GM19455 (cell line): Measurements from ENCODE around the gene ZMYND19.
"Not testable (repeated sequence)": the region's sequence is repeated elsewhere in the genome, so short reads cannot be mapped to it uniquely, and the experiment has no call there.

ENCODE experiments used
- ATAC-seq: cut with Tn5 transposase; IDR thresholded peaks from one replicate; pipeline ENCODE4 v1.9.1; 2021; ENCODE audit not compliant: unreplicated experiment

ZMYND19 gene

DNA sequence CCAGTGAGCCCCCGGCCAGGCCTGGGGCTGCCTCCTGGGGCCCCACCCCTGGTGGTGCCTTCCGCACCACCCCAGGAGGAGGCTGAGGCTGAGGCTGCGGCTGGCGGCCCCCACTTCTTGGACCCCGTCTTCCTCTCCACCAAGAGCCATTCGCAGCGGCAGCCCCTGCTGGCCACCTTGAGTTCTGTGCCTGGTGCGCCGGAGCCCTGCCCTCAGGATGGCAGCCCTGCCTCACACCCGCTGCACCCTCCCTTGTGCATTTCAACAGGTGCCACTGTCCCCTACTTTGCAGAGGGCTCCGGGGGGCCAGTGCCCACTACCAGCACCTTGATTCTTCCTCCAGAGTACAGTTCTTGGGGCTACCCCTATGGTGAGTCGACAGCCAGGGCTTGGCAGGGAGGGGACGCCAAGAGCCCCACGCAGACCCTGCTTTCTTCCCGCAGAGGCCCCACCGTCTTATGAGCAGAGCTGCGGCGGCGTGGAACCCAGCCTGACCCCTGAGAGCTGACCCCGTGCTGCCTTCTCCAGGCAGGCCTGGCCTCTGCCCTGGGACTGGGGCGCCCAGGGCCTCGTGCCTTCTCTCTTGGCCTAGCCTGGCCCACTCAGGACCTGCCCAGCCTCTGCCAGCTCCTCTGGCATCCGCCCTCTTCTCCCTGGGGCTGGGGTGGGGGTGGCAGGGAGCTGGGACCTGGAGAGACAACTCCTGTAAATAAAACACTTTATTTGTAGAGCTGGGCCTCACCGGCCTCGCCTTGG, 24.5 kb upstream of the ZMYND19 start:
- ATAC-seq: no peak

DNA sequence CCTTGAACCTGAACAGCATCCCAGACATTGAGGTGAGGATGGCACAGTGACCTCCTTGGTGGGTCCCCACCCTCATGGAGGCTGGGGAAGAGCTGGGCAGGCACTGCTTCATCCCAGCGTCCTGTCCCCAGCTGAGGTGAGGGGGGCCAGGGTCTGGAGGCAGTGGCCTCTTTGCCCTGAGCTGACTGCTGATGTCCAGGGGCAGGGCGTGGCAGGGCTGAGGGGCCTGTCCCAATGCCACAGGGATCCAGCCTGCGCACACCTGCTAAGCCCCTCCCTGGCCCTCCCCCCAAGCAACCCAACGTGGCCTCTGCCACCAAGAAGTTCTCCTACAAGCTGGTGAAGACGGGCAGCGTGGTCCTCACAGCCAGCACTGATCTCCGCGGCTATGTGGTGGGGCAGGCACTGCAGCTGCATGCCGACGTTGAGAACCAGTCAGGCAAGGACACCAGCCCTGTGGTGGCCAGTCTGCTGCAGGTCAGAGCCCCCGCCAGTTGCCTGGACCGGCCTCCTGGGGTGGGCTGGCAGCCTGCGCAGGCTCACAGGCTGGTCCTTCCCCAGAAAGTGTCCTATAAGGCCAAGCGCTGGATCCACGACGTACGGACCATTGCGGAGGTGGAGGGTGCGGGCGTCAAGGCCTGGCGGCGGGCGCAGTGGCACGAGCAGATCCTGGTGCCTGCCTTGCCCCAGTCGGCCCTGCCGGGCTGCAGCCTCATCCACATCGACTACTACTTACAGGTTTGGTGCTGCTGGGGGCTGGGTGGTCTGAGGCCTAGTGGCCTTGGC, 23.6 kb upstream of the ZMYND19 start:
- no peak for ATAC-seq

DNA sequence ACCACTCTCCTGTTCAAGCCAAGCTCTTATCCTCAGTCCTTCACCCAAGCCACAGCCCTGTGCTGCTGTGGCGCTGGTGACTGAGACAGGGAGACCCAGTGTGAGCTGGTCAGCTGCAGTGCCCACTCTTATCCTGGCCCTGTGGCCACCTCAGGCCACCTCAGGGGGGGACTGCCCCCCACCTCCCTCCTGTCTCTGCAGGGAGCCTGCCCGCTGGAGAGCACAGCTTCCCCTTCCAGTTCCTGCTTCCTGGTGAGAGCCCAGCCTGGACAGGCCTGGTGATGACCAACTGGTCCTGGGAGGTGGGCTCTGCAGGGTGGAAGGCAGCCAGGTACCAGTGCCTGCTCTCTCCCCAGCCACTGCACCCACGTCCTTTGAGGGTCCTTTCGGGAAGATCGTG, 22.9 kb upstream of the ZMYND19 start:
- ATAC-seq: no peak

DNA sequence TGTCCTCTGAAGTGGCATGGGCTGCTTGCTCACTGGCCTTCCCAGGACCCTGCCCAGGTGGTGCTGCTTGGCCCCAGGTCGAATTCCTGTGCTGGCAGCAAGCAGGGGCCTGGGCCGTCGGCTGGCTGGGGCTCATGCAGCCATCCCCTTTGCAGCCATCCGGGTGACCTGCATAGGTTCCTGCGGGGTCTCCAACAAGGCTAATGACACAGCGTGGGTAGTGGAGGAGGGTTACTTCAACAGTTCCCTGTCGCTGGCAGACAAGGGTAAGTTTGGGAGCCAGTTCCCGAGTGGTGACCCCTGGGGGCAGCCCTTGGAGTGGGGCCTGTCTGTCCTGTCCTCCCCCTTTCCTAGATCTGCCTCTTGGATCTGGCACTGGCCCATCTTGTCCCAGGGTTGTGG, 22.4 kb upstream of the ZMYND19 start:
- ATAC-seq: no peak

DNA sequence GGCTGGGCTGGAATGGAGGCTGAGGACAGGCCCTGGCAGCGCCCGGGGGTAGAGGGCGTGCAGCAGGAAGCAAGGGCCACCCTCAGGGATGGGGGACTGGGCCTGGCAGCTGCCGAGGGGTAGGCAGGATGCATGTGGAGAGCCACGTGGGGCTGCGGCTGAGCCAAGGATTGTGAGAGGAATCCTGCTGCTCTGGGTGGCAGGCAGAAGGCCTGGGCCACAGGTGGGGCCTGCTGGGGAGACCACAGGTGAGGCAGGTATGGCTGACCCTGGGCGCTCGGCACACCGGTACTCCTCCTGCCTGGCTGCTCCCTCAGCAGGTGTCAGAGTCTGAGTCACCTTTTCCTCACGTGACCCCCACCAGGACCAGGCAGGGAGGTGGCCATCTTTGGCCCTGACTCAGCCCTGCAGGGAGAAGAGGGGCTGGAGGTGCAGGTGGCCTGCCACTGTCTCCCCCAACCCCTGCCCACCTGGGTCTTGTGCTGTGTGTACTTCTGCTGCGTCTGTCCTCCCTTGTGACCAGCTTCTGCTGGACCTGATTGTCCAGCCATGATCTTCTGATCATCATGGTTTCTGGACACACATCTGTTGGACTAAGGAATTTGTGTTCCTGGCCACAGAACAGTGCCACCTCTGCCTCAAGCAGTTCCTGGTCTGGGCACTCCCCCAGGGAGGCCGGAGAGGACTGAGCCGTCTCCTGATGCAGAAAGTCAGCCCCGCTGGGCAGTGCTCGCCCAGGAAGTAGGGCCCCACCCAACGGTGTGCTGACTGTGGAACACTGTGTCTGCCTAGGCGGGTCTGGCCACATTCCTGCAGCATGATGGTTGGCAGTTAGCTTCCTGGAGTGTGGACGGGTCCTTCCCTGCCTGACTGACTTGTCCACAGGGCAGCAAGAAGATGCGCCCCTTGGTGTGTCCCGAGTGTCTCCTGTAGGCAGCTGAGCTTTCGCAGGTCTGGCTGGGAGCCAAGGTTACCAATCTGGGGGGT, 21.6 kb upstream of the ZMYND19 start:
- ATAC-seq: no peak

DNA sequence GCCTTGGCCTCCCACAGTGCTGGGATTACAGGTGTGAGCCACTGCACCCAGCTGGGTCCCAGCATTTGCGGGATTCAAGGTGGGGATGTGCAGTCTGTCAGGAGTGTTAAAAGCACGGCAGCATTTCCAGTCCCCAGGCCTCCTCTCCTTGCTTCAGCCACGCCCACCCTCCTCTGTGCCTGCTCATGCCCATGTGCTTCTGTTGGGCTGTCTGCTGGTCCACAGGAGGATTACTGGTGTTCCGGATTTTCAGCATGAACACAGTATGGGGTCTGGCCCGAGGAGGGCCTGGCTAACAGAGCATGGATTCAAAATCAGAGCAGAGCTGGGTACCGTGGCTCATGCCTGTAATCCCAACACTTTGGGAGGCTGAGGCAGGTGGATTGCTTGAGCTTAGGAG, 20.6 kb upstream of the ZMYND19 start:
- ATAC-seq: no peak

DNA sequence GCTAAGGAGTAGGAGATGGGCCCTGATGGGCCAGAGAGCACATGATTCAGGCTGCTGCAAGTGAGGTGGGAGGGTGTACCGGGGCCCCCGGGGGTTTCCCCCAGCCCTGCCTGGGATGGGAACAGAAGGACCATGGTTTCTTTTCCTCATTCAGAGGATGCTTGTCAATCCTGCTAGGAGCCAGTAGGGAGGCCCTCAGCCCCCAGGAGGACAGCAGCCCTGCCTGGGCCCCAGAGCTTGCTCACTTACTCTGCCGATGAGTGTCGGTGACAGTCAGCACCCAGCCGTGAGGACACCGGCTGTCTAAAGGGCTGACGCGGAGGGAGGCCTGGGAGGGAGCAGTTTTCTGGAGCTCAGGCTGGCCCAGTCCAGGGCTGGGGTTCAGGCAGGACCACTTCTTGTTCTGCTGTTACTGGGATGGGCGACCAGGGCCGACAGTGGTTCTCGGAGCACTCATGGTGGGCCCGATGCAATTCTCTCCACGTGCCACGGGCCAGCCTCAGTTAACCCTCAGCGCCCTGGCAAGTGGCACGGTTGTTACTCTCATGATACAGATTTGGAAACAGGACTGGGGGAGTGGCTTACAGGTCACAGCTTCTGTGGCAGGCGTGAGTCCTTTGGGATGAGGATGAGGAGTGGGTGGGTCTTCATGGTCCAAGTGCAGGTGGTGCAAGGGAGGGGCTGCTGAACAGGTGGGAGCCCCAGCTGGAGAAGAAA, 17.0 kb upstream of the ZMYND19 start:
- no peak for ATAC-seq

DNA sequence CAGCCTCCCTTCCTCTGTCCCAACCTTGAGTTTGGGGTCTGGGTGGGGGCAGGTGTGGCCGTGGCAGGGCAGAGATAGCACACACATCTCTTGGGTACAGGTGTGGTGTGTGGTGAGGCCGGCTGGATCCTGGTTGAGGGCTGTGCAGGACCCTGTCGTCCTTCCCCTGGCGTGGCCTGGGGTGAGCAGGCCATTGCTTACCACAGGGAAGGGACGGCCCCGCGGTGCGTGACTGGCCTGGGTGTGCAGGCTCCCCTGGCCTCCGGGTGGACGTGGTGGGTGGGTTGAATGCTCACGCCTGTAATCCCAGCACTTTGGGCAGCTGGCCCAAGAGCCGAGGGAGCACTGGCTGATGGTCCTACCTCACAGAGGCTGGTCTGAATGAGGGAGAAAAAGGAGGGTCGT, 16.4 kb upstream of the ZMYND19 start:
- no peak for ATAC-seq

DNA sequence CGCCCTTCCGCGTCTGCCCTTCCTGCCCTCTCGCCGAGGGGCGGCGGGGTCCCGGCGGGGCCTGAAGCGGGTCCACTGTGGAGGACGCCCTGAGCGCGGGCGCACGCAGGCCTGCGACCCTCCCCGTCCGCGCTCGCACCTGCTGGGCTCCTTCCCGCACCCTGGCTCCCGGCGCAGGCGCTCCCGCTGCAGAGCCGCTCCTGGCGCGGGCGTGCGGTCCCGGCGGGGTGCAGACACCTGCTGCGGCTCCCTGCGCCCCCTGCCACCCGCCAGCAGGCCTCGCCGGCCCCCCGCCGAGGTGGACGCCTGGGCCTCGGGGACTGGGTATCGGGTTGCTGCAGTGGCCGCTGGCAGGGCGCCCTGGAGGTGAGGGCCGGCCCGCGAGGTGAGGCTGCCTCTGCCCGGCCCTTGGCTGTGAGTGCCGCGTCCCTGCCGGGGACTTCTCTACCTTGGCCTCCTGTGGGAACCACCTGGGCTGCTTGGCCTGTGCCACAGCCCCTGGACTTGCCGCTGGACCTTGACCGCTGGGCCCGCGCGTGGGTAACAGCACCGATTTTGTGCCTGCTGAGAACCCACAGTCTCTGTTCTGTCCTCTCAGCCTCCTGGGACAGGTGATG, 15.8 kb upstream of the ZMYND19 start:
- ATAC-seq: peak; percentile 21

DNA sequence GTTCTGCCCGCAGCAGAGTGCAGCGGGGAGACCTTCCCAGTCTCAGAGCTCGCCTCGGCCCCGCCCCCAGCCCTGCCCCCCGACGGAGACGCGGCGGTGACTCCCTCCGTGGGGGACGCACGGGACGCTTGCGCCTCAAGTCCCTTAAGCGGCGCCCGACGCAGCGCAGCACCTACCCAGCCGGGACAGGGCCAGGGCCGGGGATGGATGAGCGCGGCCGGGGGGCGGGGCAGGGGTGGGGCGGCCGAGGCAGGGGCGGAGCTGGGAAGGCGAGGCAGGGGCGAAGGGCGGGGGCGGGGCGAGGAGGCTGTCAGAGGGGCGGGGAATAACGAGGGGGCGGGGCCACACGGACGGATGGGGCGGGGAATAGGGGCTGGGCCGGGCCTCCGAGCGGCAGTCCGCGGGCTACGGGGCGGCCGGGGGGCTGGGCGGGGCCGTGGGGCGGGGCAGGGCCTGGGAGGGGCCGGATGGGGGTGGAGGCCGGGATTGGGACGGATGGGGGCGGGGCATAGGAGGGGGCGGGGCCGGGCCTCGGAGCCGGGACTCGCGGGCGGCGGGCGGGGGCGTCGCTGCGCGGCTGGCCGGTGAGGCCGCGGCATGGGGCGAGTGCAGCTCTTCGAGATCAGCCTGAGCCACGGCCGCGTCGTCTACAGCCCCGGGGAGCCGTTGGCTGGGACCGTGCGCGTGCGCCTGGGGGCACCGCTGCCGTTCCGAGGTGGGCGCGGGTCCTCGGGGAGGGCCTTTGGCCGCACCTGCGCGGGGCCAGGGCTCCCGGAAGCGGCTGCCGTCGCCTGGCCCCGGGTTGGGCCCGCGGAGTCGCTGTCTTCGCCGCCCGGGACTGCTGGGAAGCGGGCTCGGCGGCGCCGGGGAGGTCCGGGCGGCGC, 15.1 kb upstream of the ZMYND19 start, which contains the start of gene ARRDC1:
Gene ARRDC1, plus strand, starts transcription at position 566 of the 884 bp plus-strand sequence. Its CDS starts 32 bp downstream, at position 598.
- ATAC-seq: peak; percentile 64

DNA sequence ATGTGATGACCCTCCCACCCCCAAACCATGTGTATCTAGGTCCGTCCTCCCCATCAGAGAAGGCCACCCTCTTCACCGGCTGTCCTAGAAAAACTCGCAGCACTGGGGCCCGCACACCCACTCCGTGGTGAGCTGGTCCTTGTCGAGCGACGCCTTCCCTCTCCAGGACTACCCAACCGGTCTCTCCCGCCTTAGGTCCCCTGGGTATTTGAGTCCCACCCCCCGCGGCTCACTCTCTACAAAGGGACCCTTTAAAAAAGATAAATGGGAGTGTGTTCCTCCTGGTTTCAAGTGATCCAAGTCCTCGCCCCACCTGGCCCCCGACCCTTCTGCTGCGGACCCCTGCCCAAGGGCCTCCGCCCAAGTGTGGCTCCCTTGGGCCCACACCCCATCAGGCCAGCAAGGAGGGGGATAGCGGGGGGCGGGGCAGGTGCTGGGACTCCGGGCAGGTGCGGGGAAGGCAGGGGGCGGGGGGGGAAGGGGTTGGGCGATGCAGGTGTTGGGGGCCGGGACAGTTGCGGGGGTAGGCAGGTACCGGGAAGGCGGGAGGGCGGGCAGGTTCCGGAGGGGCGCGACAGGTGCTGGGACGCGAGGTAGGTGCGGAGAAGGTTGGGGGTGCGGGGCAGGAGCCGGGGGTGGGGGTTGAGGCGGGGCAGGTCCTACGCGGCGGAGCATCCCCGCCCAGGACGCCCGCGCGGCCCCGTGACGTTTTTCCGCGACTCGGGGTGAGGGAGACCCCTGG, 14.2 kb upstream of the ZMYND19 start:
- ATAC-seq: no peak

DNA sequence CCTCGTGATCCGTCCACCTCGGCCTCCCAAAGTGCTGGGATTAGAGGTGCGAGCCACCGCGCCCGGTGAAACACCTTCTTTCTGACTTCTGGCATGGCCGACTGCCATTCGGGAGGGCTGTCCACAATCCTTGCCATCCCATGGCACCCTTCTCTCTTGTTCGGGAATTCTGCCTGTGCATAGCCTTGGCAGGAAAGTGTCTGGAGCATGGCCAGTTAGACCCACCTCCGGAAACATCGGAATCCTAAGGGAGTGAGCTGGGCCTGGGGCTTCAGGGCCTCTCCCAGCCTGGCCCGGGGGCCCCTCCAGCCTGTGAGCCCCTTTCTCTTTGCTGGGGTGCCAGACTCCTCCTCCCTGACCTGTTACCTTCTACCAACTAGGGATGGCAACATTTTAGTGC, 13.6 kb upstream of the ZMYND19 start:
- ATAC-seq: no peak

DNA sequence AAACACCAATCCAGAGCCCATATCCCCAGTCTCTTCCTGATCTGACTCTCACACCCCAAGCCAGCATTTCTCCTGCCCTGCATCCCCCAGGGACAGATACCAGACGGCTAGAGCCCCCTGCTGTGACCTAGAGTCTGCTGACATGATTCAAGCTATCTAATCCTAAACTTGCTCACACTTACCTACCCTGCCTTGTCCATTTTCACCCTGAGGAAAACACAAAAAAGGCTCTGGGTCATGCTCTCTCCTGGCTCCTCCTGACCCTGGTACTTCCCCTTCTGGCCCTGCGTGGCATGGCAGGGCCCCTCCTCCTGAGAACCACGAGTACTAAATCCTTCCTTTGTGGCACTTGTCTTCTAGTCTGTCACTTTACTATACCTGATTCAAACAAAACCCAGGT, 12.3 kb upstream of the ZMYND19 start:
- no peak for ATAC-seq

DNA sequence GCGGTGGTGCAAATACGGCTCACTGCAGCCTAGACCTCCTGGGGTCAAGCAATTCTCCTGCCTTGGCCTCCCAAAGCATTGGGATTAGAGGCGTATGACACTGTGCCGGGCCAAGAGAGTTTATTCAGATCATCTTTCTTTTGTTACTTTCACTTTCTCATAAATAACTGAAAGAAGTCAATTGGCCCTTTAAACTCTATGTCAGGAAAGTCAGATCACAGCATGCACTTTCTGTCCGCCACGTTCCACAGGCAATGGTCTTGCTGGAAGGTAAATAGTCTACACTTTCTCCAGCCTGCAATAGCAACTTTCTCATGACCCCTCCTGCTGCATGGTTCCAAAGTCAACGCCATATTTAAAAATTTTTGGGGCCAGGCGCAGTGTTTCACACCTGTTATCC, 8.6 kb upstream of the ZMYND19 start:
- ATAC-seq: no peak

DNA sequence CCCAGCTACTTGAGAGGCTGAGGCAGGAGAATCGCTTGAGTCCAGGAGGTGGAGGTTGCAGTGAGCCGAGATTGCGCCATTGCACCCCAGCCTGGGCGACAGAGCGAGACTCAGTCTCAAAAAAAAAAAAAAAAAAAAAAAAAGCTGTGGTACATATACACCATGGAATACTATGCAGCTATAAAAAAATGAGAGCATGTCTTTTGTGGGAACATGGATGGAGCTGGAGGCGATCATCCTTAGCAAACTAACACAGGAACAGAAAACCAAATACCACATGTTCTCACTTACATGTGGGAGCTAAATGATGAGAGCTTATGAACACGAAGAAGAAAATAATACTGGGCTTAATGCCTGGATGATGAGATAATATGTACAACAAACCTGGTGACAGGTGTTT, 6.3 kb upstream of the ZMYND19 start:
- not testable (repeated sequence) for ATAC-seq

DNA sequence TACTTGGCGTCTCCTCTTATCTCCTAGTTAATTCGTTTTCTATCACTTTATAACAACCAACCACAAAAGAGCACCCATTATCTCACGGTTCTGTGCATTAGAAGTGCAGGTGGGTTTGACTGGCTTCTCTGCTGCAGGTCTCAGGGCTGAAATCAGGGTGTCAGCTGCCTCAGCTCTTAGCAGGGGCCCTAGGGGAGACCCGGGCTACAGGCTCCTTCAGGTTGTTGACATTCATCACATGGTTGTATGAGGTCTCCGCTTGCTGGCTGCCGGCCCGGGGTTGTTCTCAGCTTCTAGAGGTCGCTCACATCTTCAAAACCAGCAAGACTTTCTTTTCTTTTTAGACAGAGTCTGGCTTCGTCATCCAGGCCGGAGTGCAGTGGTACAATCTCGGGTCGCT, 2.9 kb upstream of the ZMYND19 start:
- ATAC-seq: no peak

DNA sequence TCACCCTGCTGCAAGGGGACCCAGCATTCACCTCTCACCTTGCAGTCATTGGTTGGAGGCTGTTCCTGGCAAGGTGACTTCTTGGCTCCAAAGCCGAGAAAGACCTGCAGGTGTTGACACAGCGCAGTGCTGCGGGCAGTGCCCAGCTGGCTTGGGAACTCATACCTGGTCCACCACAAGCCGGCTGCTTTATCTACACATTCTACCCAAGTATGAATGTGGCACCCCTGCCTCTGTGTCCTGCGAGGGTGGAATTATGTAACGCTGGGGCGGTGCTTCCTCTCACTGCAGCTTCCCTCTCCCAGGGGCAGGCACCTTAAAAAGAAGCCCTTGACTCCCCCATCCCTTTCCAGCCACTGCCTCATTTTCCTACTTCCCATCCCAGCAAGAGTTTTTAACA, 2.5 kb upstream of the ZMYND19 start:
- no peak for ATAC-seq

DNA sequence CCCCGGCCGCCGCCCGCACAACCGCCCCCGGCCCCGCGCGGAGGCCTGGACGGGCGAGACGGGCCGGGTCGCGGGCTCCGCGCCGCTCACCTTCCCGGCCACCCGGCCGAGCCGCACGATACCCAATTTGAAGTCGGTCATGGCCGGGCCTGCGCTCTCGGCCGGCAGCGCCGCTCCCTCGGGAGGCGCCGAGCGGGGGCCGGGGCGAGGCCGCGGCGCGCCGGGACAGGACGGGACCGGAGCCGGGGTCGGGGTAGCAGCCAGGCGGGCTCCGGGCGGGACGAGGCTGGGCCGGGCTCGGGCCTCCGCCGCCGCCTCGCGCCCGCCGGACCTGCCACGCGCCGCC, 216 bp downstream of the ZMYND19 start:
- ATAC-seq: peak; percentile 21
